Measurements from ENCODE around the gene IFFO2. TPM values are rescaled to one million over a fixed set of nuclear protein-coding genes. Genes with fewer than 3 reads are reported as not detected.

The IFFO2 gene
- total and polyA plus RNA-seq, 2 of the 13 experiments (the other 11 are each of a cell fraction or from before 2014, with no cell fraction given) = 7.3 to 16.7 TPM

GRCh38 chr1:18956193-18957135, at the start of gene IFFO2 (continued):
- TF ChIP-seq CC2D1A (CRISPR knock-in tag; IDR thresholded peaks at IDR 0.05) (no peak), PBX2 (CRISPR knock-in tag; IDR thresholded peaks at IDR 0.05) (no peak), ZNF101 (CRISPR knock-in tag; IDR thresholded peaks at IDR 0.05; ENCODE audit: borderline replicate concordance, low read depth) (no peak), ZNF329 (CRISPR knock-in tag; IDR thresholded peaks at IDR 0.05; ENCODE audit: low read depth) (peak; percentile 83; the same call in 1 of the 2 replicates), ZNF225 (CRISPR knock-in tag; IDR thresholded peaks at IDR 0.05) (0 out of 2 replicates have a peak, but pooled peaks have one; percentile 28), ZNF275 (CRISPR knock-in tag; IDR thresholded peaks at IDR 0.05; ENCODE audit: borderline replicate concordance) (no peak), ZBTB42 (CRISPR knock-in tag; IDR thresholded peaks at IDR 0.05) (no peak), ZNF580 (CRISPR knock-in tag; IDR thresholded peaks at IDR 0.05; ENCODE audit: borderline replicate concordance, low read depth) (peak; percentile 26; the same call in 1 of the 2 replicates), NCOR1 (IDR thresholded peaks at IDR 0.05; ENCODE audit: borderline replicate concordance, low read length) (no peak), SAFB2 (CRISPR knock-in tag; IDR thresholded peaks at IDR 0.05; ENCODE audit: borderline replicate concordance, low read depth) (0 out of 2 replicates have a peak, but pooled peaks have one; percentile 31), ZBTB7A (CRISPR knock-in tag; IDR thresholded peaks at IDR 0.05) (0 out of 2 replicates have a peak, but pooled peaks have one; percentile 59), ZNF432 (CRISPR knock-in tag; IDR thresholded peaks at IDR 0.05; ENCODE audit: borderline replicate concordance) (no peak), MYC (CRISPR knock-in tag; IDR thresholded peaks at IDR 0.05; ENCODE audit: borderline replicate concordance) (peak; percentile 20; the same call in 1 of the 2 replicates), ZNF496 (CRISPR knock-in tag; IDR thresholded peaks at IDR 0.05; ENCODE audit: insufficient replicate concordance) (no peak), POLR2A (IDR thresholded peaks at IDR 0.05; ENCODE audit: insufficient read depth in 1 of 2, low read depth in 2 of 2, low read length in 2 of 2) (peak in 1 of 2 experiments; percentile 83; a peak in 2 of 4 replicates), NFYB (CRISPR knock-in tag; IDR thresholded peaks at IDR 0.05) (no peak), SOX13 (IDR thresholded peaks at IDR 0.05) (no peak), SOX13 (CRISPR knock-in tag; conservative IDR thresholded peaks at IDR 0.05 in 1 of 2, IDR thresholded peaks at IDR 0.05 in 1 of 2) (peak in 1 of 2 experiments; percentile 2; a peak in 1 of 4 replicates), ZNF749 (CRISPR knock-in tag; IDR thresholded peaks at IDR 0.05; ENCODE audit: borderline replicate concordance) (no peak), SRSF9 (IDR thresholded peaks at IDR 0.05; ENCODE audit: borderline replicate concordance, insufficient read depth, low read depth, low read length, poor library complexity, severe bottlenecking) (no peak), DMAP1 (CRISPR knock-in tag; IDR thresholded peaks at IDR 0.05) (no peak; the same call in 1 of the 2 replicates), ZNF224 (CRISPR knock-in tag; IDR thresholded peaks at IDR 0.05) (no peak), ZNF724P (CRISPR knock-in tag; IDR thresholded peaks at IDR 0.05; ENCODE audit: borderline replicate concordance) (no peak), ZFX (CRISPR knock-in tag; IDR thresholded peaks at IDR 0.05; ENCODE audit: low read depth) (peak; percentile 67), HMG20A (CRISPR knock-in tag; IDR thresholded peaks at IDR 0.05; ENCODE audit: borderline replicate concordance) (no peak), ZNF383 (CRISPR knock-in tag; IDR thresholded peaks at IDR 0.05; ENCODE audit: borderline replicate concordance) (no peak), REL (CRISPR knock-in tag; conservative IDR thresholded peaks at IDR 0.05) (0 out of 2 replicates have a peak, but pooled peaks have one; percentile 45), RBFOX2 (IDR thresholded peaks at IDR 0.05; ENCODE audit: low read depth, low read length) (peak; percentile 78)
